ENCODE data around the gene ITGB2. TPM values are rescaled to one million over a fixed set of nuclear protein-coding genes. Genes with fewer than 3 reads are reported as not detected.

Gene ITGB2
- total RNA-seq, 1 donor from 2014 or later: 0.62 TPM

DNA sequence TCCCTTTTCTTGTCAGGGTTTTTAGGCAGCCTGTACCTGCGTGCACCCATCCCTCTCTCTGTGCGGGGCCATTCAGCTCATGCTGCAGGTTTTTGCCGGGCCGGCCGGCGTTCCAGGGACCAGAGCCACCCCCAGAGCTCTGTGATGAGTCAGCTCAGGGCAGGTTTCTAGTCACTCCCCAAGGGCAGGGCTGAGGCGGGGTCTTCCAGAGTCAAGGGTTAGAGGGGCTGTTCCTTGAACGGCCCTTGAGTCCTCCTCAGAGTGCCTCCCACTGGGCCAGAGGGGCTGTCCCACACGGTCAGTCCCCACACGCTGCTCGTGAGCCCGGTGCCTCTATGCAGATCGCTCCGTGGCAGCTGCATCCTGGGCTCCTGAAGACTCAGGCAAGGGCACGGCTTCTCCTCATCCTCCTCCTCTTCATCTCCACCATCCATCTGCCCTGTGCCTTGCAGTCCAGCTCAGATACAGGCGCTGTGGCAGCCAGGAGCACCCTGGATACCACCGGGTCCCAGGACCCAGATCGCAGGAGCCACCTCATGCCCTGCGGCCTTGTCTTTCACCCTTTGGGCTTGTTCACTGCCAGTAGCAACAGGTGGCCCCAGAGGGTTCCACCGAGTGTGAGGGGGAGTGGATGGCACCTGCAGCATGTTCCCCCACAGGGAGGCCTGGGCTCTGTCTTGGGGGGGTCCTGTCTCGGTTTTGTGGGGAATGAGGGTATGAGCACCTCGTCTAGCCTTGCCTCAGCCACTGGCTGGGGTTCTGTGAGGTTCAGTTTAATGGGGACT is 36.5 kb upstream of the ITGB2 start:
- Mint-ChIP-seq H3K27ac (ENCODE audit: unreplicated experiment) (peak overlapping the region; percentile 98), H3K4me1 (ENCODE audit: unreplicated experiment) (peaks cover 74% of the 10 kb centered on the region), H3K36me3 (ENCODE audit: unreplicated experiment) (peaks cover 21% of the 10 kb centered on the region), H3K27me3 (ENCODE audit: unreplicated experiment) (no peaks in the 10 kb centered on the region), H3K9me3 (ENCODE audit: unreplicated experiment) (no peaks in the 10 kb centered on the region), H3K4me3 (ENCODE audit: unreplicated experiment) (peak overlapping the region; percentile 58)
- TF ChIP-seq, protein P1, sequence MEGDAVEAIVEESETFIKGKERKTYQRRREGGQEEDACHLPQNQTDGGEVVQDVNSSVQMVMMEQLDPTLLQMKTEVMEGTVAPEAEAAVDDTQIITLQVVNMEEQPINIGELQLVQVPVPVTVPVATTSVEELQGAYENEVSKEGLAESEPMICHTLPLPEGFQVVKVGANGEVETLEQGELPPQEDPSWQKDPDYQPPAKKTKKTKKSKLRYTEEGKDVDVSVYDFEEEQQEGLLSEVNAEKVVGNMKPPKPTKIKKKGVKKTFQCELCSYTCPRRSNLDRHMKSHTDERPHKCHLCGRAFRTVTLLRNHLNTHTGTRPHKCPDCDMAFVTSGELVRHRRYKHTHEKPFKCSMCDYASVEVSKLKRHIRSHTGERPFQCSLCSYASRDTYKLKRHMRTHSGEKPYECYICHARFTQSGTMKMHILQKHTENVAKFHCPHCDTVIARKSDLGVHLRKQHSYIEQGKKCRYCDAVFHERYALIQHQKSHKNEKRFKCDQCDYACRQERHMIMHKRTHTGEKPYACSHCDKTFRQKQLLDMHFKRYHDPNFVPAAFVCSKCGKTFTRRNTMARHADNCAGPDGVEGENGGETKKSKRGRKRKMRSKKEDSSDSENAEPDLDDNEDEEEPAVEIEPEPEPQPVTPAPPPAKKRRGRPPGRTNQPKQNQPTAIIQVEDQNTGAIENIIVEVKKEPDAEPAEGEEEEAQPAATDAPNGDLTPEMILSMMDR (IDR thresholded peaks at IDR 0.05): no peak
- DNase-seq (ENCODE audit: extremely low spot score, unreplicated experiment): no peak

DNA sequence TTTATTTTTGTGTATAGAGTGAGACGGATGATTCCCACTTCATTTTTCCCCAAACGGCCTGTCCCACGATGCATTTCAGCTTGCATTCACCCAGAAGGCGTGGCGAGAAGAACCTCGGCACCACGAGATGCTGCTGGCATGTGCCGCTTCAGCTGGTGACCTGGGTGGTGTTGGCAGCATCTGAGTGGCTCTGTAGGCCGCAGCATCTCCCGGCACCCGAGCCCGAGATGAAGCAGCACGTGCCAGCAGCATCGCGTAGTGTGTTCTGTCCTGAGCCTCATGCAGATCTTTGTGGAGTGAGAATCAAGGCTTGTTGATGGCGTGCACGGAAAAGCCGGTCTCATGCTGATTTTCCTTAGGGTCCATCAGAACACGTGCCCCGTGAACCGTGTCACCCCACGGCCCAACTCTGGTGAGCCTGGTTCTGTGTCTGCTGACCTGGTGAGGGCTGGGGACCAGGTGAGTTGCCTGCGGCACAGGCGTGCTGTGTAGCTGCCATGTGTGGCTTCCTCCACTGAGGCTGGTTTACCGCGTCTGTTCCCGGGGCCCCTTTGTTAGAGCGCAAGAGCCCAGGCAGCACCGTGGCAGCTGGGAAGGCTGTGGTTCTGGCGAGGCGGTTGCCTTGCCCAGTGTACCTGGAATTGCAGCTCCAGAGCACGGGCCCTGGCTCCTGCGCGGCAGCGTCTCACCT is 35.8 kb upstream of the ITGB2 start:
- no peak for DNase-seq (ENCODE audit: extremely low spot score, unreplicated experiment)
- peak overlapping the region; percentile 13 for H3K27ac Mint-ChIP-seq (ENCODE audit: unreplicated experiment)
- TF ChIP-seq, protein P1 (IDR thresholded peaks at IDR 0.05): no peak
- H3K4me3 Mint-ChIP-seq (ENCODE audit: unreplicated experiment): no peak overlapping the region
- H3K4me1 Mint-ChIP-seq (ENCODE audit: unreplicated experiment): peaks cover 67% of the 10 kb centered on the region
- no peaks in the 10 kb centered on the region for H3K9me3 Mint-ChIP-seq (ENCODE audit: unreplicated experiment)
- no peaks in the 10 kb centered on the region for H3K27me3 Mint-ChIP-seq (ENCODE audit: unreplicated experiment)
- H3K36me3 Mint-ChIP-seq (ENCODE audit: unreplicated experiment): peaks cover 19% of the 10 kb centered on the region

DNA sequence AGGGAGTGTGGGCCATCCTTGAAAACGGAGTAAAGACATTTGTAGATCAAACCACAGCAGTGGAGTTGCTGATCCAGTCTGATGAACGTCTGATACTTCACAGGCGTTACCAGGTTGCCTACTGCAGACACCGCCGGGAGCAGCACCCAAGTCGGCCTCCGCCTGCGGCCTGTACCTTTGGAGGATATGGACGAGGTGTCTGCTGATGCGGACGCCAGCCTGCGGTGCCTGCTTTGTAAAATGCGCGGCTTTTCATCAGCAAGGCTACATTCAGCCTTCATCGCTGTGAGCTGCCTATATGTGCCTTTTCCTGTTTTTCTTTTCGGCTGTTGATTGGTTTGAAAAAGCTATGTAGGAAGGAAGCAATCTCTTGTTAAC is 35.1 kb upstream of the ITGB2 start:
- Mint-ChIP-seq H3K27ac (ENCODE audit: unreplicated experiment) (no peak overlapping the region), H3K4me3 (ENCODE audit: unreplicated experiment) (no peak overlapping the region), H3K27me3 (ENCODE audit: unreplicated experiment) (no peaks in the 10 kb centered on the region), H3K36me3 (ENCODE audit: unreplicated experiment) (peaks cover 15% of the 10 kb centered on the region), H3K9me3 (ENCODE audit: unreplicated experiment) (no peaks in the 10 kb centered on the region), H3K4me1 (ENCODE audit: unreplicated experiment) (peaks cover 60% of the 10 kb centered on the region)
- no peak for DNase-seq (ENCODE audit: extremely low spot score, unreplicated experiment)
- TF ChIP-seq, protein P1 (IDR thresholded peaks at IDR 0.05): no peak

DNA sequence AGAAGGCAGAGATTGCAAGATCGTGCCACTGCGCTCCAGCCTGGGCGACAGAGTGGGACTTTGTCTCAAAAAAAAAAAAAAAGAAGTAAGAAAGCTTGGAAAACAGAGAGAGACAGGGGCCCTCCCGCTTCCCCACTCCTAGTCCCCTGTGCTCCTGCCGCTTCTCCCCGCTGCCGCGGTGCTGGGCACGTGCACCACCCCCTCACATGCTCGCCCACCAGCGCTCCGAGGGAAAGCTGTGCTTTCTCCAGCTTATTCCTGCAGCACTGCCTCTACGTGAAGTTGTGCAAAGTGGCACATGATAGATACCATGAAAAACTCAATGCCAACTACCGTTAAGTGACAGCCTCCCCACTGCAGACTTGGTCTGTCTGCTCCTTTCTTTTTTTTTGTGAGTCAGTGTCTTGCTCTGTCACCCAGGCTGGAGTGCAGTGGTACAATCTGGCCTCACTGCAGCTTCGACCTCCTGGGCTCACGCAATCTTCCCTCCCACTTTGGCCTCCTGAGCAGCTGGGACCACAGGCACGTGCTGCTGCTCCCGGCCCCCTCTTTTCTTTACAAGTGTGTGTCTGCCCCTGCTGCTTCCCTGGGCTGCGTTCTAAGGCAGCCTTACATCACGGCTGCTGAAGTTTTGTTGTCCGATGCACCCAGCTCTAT is 34.6 kb upstream of the ITGB2 start:
- DNase-seq (ENCODE audit: extremely low spot score, unreplicated experiment): no peak

More for the DNA sequence above, 34.6 kb upstream of the ITGB2 start:
- Mint-ChIP-seq H3K27me3 (ENCODE audit: unreplicated experiment) (no peaks in the 10 kb centered on the region), H3K36me3 (ENCODE audit: unreplicated experiment) (peaks cover 10% of the 10 kb centered on the region), H3K4me3 (ENCODE audit: unreplicated experiment) (no peak overlapping the region), H3K4me1 (ENCODE audit: unreplicated experiment) (peaks cover 56% of the 10 kb centered on the region), H3K9me3 (ENCODE audit: unreplicated experiment) (no peaks in the 10 kb centered on the region), H3K27ac (ENCODE audit: unreplicated experiment) (no peak overlapping the region)
- TF ChIP-seq, protein P1 (IDR thresholded peaks at IDR 0.05): no peak

All from osteocyte (in vitro differentiated cells).